Right ventricle myocardium inferior (tissue), 1 donor: ENCODE results near the gene PLEKHH1. TPM values are rescaled to one million over a fixed set of nuclear protein-coding genes. Genes with fewer than 3 reads are reported as not detected.
"Not testable (repeated sequence)": the region's sequence is repeated elsewhere in the genome, so short reads cannot be mapped to it uniquely, and the experiment has no call there.

Experiments
- ATAC-seq: fragments of 200-7000 bp; cut with Tn5 transposase; one replicate; pipeline ENCODE4 v1.9.1; 2020; ENCODE audit warnings: mild to moderate bottlenecking, moderate library complexity
- DNase-seq: peaks from one replicate; pipeline ENCODE4 v3.0.0; 2021; ENCODE audit errors: missing footprints
- intact Hi-C: fragments of 100-400 bp; cut with DNase I; formaldehyde crosslinking; loops from one replicate; pipeline ENCODE4 v1.11.0; 2022
- total RNA-seq: library from RNA; stranded (reverse); fragmentation: NEBNext Ultra II Directional; extraction: Animal tissue kit (Norgen Biotek cat#: 25700); gene quantifications from one replicate; pipeline ENCODE4 v1.2.1, GENCODE V29; 2021
- donor health status: DM: no; HTN: yes; CAD: no; lungs with severe emphysema.

The PLEKHH1 gene
- total RNA-seq, 1 donor from 2014 or later, result 7.3 TPM

GRCh38 chr14:67526181-67526580 lies 6.9 kb upstream of the PLEKHH1 start:
- ATAC-seq (no peak), DNase-seq (no peak)
- intact Hi-C loops, result loop anchor here (5.0 kb wide), 1 partner anchor 46 kb away; no protein-coding TSS in a partner anchor

GRCh38 chr14:67526676-67527459 lies 6.2 kb upstream of the PLEKHH1 start:
- ATAC-seq (peak; percentile 61), DNase-seq (no peak)
- intact Hi-C loops, result loop anchor here (5.0 kb wide), 1 partner anchor 45 kb away; no protein-coding TSS in a partner anchor

GRCh38 chr14:67527756-67528155 lies 5.3 kb upstream of the PLEKHH1 start:
- DNase-seq (no peak), ATAC-seq (no peak)
- intact Hi-C loops, result loop anchor here (5.0 kb wide), 1 partner anchor 45 kb away; no protein-coding TSS in a partner anchor

GRCh38 chr14:67528276-67528675 lies 4.8 kb upstream of the PLEKHH1 start:
- ATAC-seq (no peak), DNase-seq (no peak)
- intact Hi-C loops, result loop anchor here (5.0 kb wide), 1 partner anchor 44 kb away; no protein-coding TSS in a partner anchor

GRCh38 chr14:67529947-67530935 lies 2.8 kb upstream of the PLEKHH1 start:
- intact Hi-C loops, result loop anchor here (5.0 kb wide), 1 partner anchor 42 kb away; no protein-coding TSS in a partner anchor
- no peak for ATAC-seq

GRCh38 chr14:67532606-67532997 lies 488 bp upstream of the PLEKHH1 start:
- ATAC-seq, result no peak
- intact Hi-C loops, result no loop called here
- DNase-seq, result no peak

More at GRCh38 chr14:67529947-67530935, 2.8 kb upstream of the PLEKHH1 start:
- DNase-seq, result no peak

- ATAC-seq (no peak), DNase-seq (no peak)
- intact Hi-C loops, result no loop called here
Observed at GRCh38 chr14:67533754-67534085, 630 bp downstream of the PLEKHH1 start.

GRCh38 chr14:67536087-67536486 lies 3.0 kb downstream of the PLEKHH1 start:
- ATAC-seq (no peak), DNase-seq (no peak)
- intact Hi-C loops, result no loop called here

- intact Hi-C loops, result no loop called here
- ATAC-seq (no peak), DNase-seq (no peak)
Observed at GRCh38 chr14:67537736-67538135, 4.6 kb downstream of the PLEKHH1 start.

GRCh38 chr14:67538501-67538900 lies 5.4 kb downstream of the PLEKHH1 start:
- intact Hi-C loops, result no loop called here
- DNase-seq, result no peak
- no peak for ATAC-seq

- intact Hi-C loops, result no loop called here
- DNase-seq (no peak), ATAC-seq (no peak)
Observed at GRCh38 chr14:67539116-67539515, 6.0 kb downstream of the PLEKHH1 start.

GRCh38 chr14:67541448-67542387 lies 8.6 kb downstream of the PLEKHH1 start:
- intact Hi-C loops, result no loop called here

GRCh38 chr14:67542620-67543019 lies 9.5 kb downstream of the PLEKHH1 start:
- ATAC-seq, DNase-seq, intact Hi-C loops: not testable (repeated sequence)

More at GRCh38 chr14:67541448-67542387, 8.6 kb downstream of the PLEKHH1 start:
- no peak for ATAC-seq
- no peak for DNase-seq

- intact Hi-C loops, result no loop called here
- DNase-seq, result no peak
- ATAC-seq, result no peak
Observed at GRCh38 chr14:67544590-67544989, 11.5 kb downstream of the PLEKHH1 start.

GRCh38 chr14:67547224-67547780 lies 14.2 kb downstream of the PLEKHH1 start:
- no peak for DNase-seq
- intact Hi-C loops, result no loop called here
- ATAC-seq, result no peak

GRCh38 chr14:67549734-67550133 lies 16.6 kb downstream of the PLEKHH1 start:
- ATAC-seq, result no peak
- intact Hi-C loops, result no loop called here
- no peak for DNase-seq

GRCh38 chr14:67551123-67551522 lies 18.0 kb downstream of the PLEKHH1 start:
- no peak for ATAC-seq

GRCh38 chr14:67551940-67552339 lies 18.9 kb downstream of the PLEKHH1 start:
- intact Hi-C loops, result no loop called here
- no peak for DNase-seq
- peak; percentile 56 for ATAC-seq

More at GRCh38 chr14:67551123-67551522, 18.0 kb downstream of the PLEKHH1 start:
- intact Hi-C loops, result no loop called here
- DNase-seq, result no peak
